ENCODE data around the gene TMC3.

TMC3 gene

DNA sequence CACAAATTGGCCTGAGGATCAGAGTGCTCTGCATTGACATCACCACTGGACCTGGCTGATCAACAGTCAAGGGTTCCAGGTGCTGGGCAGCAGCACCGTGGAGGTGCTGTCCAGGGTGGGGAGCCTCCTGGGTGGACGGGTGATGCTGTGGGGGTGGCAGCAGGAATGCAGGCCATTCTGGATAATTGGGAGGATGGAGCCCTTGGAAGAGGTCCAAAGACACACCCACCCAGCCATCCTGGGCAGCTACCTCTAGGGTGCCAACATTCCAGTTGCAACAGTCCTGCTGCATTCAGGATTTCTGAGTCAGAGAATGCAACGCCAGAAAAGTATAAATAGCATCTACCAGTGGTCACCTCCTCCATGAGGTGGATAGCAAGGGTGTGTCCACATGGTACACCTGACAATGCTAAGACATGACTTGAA lies 76.9 kb downstream of the TMC3 start:
- DNase-seq = peak; percentile 4

DNA sequence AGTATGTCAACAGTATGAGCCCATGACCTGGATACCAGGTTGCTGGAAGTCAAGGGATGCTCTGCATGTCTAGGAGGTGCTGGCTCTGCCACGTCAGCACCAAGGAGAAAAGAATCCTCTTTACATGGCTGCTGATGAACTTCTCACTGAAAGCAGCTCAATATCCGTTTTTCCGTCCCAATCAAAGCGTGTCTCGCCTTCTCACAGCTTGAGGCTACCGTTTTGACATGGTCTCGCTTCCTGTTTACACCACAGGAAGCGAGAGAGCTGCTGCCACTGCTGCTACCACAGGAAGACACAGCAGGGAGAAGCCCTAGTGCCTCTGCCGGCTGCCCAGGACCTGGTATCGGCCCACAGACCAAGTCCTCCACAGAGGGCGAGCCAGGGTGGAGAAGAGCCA lies 77.3 kb downstream of the TMC3 start:
- no peak for DNase-seq

DNA sequence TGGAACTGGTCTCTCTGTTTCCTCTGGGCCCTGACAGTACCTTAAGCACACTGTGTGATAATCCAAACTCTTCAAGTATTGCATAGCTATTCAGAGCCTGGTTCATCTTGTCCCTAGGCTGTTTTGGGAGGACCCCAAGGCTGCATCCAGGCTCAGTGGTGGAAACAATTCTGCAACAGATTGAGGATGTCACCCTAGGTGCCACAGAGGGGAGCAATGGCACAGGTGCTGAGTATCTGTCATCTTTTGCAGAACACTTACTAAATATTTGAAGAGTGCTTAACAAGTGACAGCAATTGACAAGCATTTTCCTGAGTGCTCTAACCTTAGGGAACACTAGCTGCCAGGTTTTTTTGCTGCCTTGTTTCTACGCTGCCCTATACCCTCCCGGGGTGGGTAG lies 77.8 kb downstream of the TMC3 start:
- no peak for DNase-seq

DNA sequence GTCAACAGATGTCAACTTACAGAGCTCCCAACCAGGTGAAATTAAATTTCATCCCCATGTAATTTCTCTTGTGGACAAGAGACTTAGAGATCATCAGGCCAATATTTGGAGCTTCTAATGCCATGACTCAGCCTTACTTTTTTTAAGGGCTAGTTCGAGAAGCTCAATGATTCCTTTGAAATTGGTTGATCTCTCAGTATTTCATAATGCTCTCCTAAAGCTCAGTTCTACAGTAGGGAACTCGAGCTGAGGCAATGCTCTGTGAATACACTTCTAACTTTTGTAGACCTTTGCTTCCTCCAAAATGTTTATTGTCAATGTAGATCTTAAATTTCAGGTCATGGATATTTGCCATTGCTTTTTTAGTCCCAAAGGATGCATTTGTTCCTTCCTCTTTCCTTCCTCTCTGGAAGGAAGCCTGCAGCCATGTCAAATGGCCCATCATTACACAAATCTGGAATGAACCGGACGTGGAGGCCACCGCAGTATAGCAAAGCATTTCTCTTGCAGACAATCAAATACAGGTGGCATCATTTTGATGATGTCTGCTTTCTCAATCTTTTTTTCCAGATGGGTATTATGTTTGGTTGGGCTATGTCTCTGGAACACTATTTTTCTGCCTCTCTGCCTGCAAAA lies 78.4 kb downstream of the TMC3 start:
- no peak for DNase-seq

DNA sequence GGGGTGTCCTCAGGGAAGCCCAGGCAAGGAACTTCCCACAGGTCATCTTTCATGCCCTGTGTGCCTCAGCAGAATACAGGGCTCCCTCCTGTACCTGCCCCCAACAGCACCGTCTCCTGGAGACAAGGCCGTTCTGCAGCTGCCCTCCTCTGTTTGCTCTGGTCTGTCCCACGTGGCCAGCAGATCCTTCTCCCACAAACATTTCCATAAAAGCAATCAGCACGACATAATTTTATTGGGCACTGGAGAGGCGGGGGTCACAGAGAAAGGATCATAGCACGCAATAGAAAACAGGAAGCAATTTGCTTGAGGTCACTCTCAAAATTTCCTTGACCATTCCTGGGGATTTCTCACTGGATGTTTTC lies 79.5 kb downstream of the TMC3 start:
- no peak for DNase-seq

DNA sequence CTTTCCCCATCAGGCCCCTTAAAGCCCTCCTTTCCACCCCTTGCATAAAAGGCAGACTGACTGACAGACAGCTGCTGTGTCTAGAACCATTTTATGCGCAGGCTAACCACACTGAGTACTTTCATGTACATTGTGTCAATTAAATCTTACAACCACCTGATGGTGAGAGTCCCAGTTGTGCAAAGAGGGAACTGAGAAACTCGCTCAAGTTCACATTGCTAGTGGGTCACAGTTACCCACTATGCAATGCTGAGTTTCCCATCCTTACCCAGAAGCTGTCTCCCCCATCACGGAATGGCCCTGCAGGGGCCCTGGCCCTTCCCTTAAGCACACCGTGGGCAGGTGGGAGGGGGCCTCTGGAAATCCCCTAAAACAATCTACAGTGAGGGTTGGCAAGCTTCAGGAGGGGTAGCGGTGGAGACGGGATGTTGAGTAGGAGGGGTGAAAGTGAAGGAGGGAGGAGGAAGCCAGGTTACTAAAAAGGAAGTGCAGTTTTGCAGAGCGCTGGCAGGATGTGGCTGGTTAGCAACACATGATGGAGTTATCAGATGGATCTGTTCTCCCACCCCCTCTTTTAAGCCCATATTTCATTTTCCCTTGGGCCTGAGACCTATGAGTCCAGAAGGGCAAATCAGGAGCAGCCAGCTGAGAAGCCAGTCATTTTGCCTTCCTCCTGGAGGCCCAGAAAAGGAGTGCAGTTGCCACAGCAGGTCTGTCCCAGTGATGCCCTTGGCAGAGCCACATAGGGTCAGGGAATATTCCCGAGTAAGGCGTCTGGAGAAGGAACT lies 80.1 kb downstream of the TMC3 start:
- no peak for DNase-seq

DNA sequence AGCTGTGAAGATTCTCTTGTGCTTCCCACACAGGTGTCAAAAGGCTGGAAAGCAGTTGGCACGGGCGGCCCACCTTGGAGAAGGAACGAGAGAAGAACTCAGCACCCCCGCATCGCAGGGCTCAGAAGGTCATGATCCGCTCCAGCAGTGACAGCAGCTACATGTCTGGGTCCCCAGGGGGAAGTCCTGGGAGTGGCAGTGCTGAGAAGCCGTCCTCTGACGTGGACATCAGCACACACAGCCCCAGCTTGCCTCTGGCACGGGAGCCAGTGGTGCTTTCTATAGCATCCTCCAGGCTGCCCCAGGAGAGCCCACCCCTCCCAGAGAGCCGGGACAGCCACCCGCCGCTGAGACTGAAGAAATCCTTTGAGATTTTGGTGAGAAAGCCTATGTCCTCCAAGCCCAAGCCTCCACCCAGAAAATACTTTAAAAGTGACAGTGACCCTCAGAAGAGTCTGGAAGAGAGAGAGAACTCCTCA lies 81.5 kb downstream of the TMC3 start:
- no peak for DNase-seq

DNA sequence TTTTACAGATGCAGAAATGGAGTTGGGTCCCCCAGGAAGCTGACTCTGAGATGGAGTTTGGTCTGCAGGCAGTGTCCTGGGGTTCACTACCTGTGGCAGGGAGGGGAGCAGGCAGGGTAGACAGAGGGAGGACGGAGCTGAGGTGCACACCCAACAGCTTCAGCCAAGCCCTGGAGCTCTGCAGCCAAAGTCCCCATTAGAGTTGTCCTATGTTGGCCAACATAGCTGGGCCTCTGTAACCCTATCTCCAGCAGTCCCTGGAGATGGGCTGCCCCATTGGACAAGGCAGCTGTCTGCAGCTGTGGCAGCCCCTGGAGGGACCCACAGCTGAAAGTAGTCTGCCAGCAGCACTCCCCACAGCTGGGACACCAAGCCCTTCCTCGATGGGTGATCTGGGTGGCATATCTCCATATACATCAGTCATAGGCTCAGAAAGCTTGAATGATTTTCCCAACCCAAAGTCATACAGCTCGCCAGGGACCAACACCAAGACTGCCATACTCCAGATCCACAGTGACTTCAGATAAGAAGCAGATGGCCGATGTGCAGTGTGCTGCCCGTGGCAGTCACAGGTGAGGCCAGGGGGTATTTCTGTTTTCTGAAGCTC lies 82.0 kb downstream of the TMC3 start:
- DNase-seq = no peak

DNA sequence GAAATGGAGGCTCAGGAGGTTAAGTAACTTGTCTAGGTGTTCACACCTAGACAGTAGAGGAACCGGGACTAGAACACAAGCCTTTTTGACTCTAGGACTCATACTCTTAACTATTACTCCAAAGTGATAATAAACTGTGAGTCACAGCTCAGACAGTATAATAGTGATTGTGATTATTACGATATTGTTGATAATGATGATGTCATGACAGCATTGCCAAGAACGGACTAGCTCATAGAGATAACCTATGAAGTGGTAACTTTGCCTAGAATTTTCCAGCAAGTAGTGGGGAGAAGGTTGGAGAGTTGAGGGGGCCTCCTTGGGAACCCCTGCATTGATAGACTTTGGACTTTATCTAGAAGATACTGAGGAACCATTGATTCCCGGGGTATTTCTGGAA lies 84.1 kb downstream of the TMC3 start:
- DNase-seq = no peak

DNA sequence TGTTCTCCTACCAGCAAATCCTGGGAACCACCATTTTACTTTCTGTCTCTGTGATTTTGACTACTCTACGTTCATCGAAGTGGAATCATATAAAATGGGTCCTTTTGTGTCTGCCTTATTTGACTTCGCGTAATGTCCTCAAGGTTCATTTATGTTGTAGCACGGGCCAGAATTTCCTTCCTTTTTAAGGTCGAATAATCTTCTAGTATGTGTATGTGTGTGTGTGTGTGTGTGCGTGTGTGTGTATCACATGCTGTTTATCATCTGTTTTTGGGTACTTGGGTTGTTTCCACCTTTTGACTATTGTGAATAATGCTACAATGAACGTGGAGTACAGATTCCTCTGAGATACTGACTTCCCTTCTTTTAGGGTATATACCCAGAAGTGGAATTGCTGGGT lies 85.4 kb downstream of the TMC3 start:
- DNase-seq = no peak

DNA sequence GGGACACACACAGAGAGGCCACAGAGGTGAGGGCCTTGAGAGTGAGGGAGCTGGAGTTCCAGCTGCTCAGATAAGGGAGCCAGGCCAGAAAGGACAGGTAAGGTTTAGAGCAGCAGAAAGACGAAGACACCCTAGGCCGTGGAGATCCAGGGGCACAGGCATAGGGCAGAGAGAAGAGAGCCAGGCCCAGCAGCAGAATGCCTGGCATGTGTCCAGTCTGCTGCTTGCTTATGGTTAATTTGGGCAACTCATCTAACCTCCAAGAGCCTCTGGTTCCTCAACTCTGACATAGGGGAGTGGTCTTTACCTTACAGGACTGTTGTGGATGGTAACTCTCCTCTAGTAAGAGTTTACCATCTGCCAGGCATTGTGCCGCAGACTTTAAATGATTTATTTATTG lies 86.0 kb downstream of the TMC3 start:
- no peak for DNase-seq

DNA sequence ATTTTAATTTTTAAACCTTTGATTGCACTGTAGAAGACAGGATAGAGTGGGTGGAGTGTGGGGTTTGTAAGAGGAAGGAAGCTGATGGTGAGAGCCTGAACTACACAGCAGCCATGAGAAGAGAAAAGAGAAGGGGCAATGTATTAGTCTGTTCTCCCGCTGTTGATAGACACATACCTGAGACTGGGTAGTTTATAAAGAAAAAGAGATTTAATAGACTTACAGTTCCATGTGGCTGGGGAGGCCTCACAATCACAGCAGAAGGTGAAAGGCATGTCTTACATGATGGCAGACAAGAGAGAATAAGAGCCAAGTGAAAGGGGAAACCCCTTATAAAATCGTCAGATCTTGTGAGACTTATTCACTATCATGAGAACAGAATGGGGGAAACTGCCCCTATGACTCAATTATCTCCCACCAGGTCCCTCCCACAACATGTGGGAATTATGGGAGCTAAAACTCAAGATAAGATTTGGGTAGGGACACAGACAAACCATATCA lies 87.3 kb downstream of the TMC3 start:
- DNase-seq = no peak

DNA sequence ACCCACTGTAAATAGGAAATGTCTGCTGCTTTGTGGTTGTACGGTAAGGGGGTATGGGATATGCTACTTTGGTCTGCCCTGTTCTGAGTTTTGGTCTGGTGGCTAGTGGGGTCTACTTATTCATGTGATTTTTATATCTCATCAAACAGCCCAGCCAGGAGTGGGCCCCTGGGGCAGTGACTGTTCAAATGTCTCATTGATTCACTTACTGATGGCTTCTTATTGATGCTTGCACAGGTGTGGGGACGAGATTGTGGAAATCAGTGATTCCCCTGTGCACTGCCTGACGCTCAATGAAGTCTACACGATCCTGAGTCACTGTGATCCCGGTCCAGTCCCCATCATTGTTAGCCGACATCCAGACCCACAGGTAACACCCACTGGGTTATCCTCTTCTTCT lies 88.6 kb downstream of the TMC3 start:
- DNase-seq = no peak

DNA sequence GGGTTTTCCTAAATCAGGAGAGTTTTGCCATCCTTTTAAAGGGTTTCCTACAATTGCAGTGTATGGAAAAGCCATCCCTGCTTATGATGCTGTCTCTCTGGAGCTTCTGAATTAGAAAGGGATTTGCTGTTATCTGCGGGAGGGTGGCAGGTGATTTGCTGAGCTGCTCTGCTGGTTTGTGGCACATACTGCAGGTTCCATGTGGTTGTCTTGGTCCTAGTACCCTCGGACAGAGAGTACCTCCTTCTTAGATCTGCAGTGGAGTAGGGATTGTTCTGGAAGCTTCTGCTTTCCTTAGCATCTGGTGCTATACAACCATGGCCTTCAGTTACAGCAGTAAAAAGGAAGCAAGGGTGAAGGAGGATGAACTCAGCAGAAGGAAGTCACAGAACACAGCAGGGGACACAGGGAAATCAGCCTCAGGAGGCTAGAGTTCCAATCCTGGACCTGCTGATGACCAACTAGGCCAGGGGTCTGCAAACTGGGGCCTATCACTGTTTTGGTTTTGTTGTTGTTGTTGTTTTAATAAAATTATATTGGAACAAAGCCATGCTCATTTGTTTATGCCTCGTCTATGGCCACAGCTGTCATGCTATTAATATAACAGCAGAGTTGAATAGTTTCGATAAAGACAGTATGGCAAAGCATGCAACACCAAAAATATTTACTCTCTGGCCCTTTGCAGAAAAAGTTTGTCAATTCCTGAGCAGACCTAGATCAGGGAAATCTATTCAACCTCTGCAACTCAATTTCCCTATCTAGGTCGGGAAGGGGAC lies 89.6 kb downstream of the TMC3 start:
- no peak for DNase-seq

DNA sequence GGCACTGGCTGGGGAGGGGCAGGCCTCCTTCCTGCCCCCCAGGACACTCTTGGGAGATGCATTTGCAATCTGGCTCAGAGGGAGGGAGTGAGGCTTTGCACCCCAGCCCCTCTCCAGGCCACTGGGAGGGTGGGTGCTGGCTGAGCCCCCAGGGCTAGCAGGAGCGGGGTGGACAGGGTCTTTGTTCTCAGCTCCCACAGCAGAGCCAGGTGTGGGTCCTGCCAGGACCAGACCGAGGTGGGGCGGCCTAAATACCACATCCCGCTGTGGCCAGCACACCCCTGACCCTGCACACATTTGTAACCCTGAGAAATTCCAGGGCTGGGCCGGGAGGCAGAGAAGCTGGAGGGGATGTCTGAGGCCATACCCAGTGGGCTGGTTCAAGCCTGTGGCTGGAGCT lies 91.1 kb downstream of the TMC3 start:
- no peak for DNase-seq

DNA sequence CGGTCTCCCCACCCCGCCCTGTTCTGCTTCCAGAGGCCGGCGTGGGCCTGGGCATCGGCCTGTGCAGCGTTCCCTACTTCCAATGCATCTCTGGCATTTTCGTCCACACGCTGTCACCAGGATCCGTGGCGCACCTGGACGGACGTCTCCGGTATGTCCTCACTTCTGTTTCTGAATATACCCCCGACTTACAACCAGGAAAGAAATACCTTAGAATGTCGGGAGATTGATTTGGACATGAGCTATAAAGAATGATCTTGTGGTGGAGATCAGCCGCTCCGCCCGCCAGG lies 91.5 kb downstream of the TMC3 start:
- DNase-seq = no peak

DNA sequence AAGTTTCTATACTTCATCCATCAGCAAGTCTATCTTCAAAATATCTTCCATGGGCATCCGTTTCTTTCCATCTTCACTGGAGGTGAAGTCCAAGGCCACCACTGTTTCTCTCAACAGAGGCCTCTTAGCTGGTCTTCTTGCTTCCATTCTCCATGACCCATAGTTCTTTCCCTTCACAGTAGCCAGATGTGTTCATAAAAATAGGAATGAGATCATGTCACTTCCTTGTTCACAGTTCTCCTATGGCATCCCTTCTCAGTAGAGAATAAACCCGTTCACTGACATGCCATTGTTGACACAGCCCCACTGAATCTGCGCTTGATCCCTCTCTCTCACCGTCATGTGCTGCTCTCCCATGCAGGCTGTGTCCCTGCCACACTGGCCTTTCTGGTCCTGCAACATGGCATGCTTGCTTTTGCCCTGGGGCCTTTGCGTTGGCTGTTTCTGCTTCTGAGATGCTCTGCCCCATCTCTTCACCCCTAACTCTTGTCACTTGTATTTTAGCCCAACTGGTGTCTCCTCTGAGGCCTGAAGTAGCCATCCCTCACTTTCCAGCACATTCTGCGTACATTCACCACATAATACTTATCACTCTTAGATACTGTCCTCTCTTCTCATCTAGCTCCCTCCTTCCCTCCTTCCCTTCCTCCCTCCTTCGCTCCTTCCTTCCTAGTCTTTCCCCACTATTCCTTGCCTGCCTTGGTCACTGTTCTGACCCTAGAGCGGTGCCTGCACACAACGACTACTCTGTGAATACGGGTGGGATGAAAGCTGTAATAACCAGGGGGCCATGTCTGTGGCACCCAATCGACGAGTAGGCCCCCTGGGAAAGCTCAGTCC lies 92.0 kb downstream of the TMC3 start:
- no peak for DNase-seq

DNA sequence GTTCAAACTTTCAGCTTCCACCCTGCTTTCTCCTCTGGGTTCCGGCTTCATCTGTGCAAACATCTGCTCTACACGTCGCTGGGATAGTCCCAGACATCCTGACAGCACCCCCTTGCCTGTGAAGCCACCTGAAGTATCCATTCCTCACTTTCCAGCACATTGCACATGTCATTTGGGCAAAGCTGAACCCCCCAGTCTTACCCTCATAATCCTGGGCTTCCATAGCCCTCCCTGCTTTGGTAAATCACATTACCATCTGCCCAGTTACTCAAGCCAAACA lies 92.6 kb downstream of the TMC3 start:
- DNase-seq = no peak
